ENCODE results near the gene CHN2.

GRCh38 chr7:29391262-29391661 is 196.7 kb downstream of the CHN2 start:
- TF ChIP-seq REST (IDR thresholded peaks at IDR 0.05; ENCODE audit: low read depth, low read length): no peak
- no peak for TF ChIP-seq CTCF (IDR thresholded peaks at IDR 0.05)
- TF ChIP-seq TAF1 (IDR thresholded peaks at IDR 0.05; ENCODE audit: borderline replicate concordance, low read depth, low read length): no peak
- TF ChIP-seq NRF1 (IDR thresholded peaks at IDR 0.05; ENCODE audit: low read depth, low read length): no peak
- no peak for TF ChIP-seq CHD2 (IDR thresholded peaks at IDR 0.05; ENCODE audit: low read length, partially characterized antibody)
- TF ChIP-seq EP300 (IDR thresholded peaks at IDR 0.05; ENCODE audit: borderline replicate concordance in 1 of 2, low read depth in 1 of 2, low read length in 1 of 2): no peak
- TF ChIP-seq FOSL2 (IDR thresholded peaks at IDR 0.05; ENCODE audit: borderline replicate concordance, low read depth): no peak
- no peak for TF ChIP-seq SMC3 (IDR thresholded peaks at IDR 0.05; ENCODE audit: low read depth, low read length)
- no peak for TF ChIP-seq TEAD4 (IDR thresholded peaks at IDR 0.05; ENCODE audit: borderline replicate concordance, insufficient read depth)
- TF ChIP-seq MAX (IDR thresholded peaks at IDR 0.05; ENCODE audit: low read depth): no peak
- TF ChIP-seq IRF3 (IDR thresholded peaks at IDR 0.05; ENCODE audit: low read depth, low read length): no peak
- TF ChIP-seq USF1 (IDR thresholded peaks at IDR 0.05; ENCODE audit: borderline replicate concordance, low read depth): no peak
- no peak for TF ChIP-seq JUND (IDR thresholded peaks at IDR 0.05)
- no peak for TF ChIP-seq RCOR1 (IDR thresholded peaks at IDR 0.05; ENCODE audit: low read length)
